Measurements from ENCODE around the gene BCKDK. TPM values are rescaled to one million over a fixed set of nuclear protein-coding genes. Genes with fewer than 3 reads are reported as not detected.

The BCKDK gene
- total and polyA plus RNA-seq, 2 of the 13 experiments (the other 11 are each of a cell fraction or from before 2014, with no cell fraction given), result 24.9 to 42.6 TPM

- no TSS peak for BruUV-seq (replicated peaks)
- H3K79me2 ChIP-seq (ENCODE audit: insufficient read depth, low read length), result no peaks in the 10 kb centered on the region
- H3K27me3 ChIP-seq (ENCODE audit: control insufficient read depth in 1 of 2, insufficient read depth in 2 of 2, low read length in 2 of 2), result no peaks in the 10 kb centered on the region
- no peak overlapping the region for H3K4me2 ChIP-seq (ENCODE audit: low read depth, low read length)
- peaks cover 12% of the 10 kb centered on the region for H3K4me1 ChIP-seq (ENCODE audit: insufficient read depth, low read length)
- H3K27ac ChIP-seq (ENCODE audit: extremely low read length, insufficient read depth, low read length), result no peak overlapping the region
- no peak overlapping the region for H3K4me3 ChIP-seq (replicated peaks in 1 of 3; ENCODE audit: insufficient read depth in 1 of 3, low read depth in 2 of 3, low read length in 3 of 3)
- ATAC-seq (no peak), DNase-seq (ENCODE audit: low spot score) (no peak), FAIRE-seq (no peak)
- H4K20me1 ChIP-seq (ENCODE audit: insufficient read depth, low read length), result no peaks in the 10 kb centered on the region
- no peak overlapping the region for H3K9ac ChIP-seq (ENCODE audit: insufficient read depth, low read depth, low read length)
- H2AFZ ChIP-seq (ENCODE audit: low read length), result no peak overlapping the region
- WGBS (ENCODE audit: low lambda C conversion rate), result 91% methylated on average over 26 of the region's 29 CpGs
- ChIA-PET CTCF (ENCODE audit: low intra/inter-chr PET ratio, low total read pairs) (no interaction called here), POLR2A (interaction anchor here (0.5 to 4.2 kb wide), 4 partner anchors 10 to 15 kb away, joined by 3 to 17 read pairs (median 4); partner anchors contain the start of gene KAT8)
- intact Hi-C loops (cut with micrococcal nuclease; ENCODE audit: unreplicated experiment) (no loop called here), in situ Hi-C loops (cut with HindIII; ENCODE audit: extremely low pct_ligation_motif_present, low pct_unique_long_range_greater_than_20kb) (no loop called here)
- H3K9me3 ChIP-seq (ENCODE audit: low read length), result no peaks in the 10 kb centered on the region
- peaks cover 17 to 18% of the 10 kb centered on the region in 2 experiments; a peak in 4 of 5 replicates for H3K36me3 ChIP-seq (replicated peaks in 1 of 2; ENCODE audit: control insufficient read depth in 1 of 2, insufficient read depth in 2 of 2, low read length in 2 of 2)
- TF ChIP-seq ZSCAN30 (CRISPR knock-in tag; IDR thresholded peaks at IDR 0.05) (no peak), KDM3A (CRISPR knock-in tag; IDR thresholded peaks at IDR 0.05; ENCODE audit: low read depth) (no peak), SMAD3 (CRISPR knock-in tag; IDR thresholded peaks at IDR 0.05) (no peak), REST (IDR thresholded peaks at IDR 0.05; ENCODE audit: borderline replicate concordance in 1 of 2, low read depth in 1 of 2, low read length in 2 of 2) (no peak), DZIP1 (CRISPR knock-in tag; IDR thresholded peaks at IDR 0.05) (no peak), ZNF484 (CRISPR knock-in tag; IDR thresholded peaks at IDR 0.05; ENCODE audit: borderline replicate concordance, low read depth) (no peak), ZNF18 (CRISPR knock-in tag; IDR thresholded peaks at IDR 0.05; ENCODE audit: insufficient replicate concordance) (no peak), ZNF496 (CRISPR knock-in tag; IDR thresholded peaks at IDR 0.05; ENCODE audit: insufficient replicate concordance) (no peak), CREBL2 (CRISPR knock-in tag; IDR thresholded peaks at IDR 0.05; ENCODE audit: borderline replicate concordance) (no peak), ZNF550 (CRISPR knock-in tag; IDR thresholded peaks at IDR 0.05; ENCODE audit: borderline replicate concordance) (no peak), ZNF180 (CRISPR knock-in tag; IDR thresholded peaks at IDR 0.05; ENCODE audit: borderline replicate concordance, low read depth) (no peak), ZFY (CRISPR knock-in tag; IDR thresholded peaks at IDR 0.05) (no peak), U2AF1 (optimal IDR thresholded peaks at IDR 0.05; ENCODE audit: low read depth, low read length) (no peak), ZNF296 (CRISPR knock-in tag; conservative IDR thresholded peaks at IDR 0.05) (no peak), RORA (CRISPR knock-in tag; IDR thresholded peaks at IDR 0.05) (no peak)
These were observed 21.6 kb downstream of the BCKDK start for GRCh38 chr16:31129568-31130335.
